Measurements from ENCODE around the gene INPP5B. TPM values are rescaled to one million over a fixed set of nuclear protein-coding genes. Genes with fewer than 3 reads are reported as not detected.

Gene INPP5B
- total and polyA plus RNA-seq, 2 of the 13 experiments (the other 11 are each of a cell fraction or from before 2014, with no cell fraction given) = 9.0 to 9.8 TPM

DNA sequence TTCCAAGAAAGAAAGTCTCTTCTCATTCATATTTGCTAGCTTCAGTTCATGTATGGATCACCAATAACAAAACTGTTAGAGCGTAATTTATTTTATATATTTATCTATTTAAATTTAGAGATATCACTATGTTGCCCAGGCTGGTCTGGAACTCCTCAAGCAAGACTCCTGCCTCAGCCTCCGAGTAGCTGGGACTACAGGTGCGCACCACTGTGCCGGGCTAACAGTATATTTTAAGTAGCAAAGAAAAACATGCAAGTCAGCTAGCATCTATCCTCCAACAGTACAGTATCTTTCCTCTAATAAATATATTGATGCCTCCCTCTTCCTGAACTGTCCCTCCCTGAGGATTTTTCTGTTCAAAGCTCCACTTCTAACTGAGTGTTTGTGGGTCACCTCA lies 21.5 kb downstream of the INPP5B start:
- no peaks in the 10 kb centered on the region for H3K36me3 ChIP-seq (replicated peaks in 1 of 2; ENCODE audit: control insufficient read depth in 1 of 2, insufficient read depth in 2 of 2, low read length in 2 of 2)
- in situ Hi-C loops (cut with HindIII; ENCODE audit: extremely low pct_ligation_motif_present, low pct_unique_long_range_greater_than_20kb) (no loop called here), intact Hi-C loops (cut with micrococcal nuclease; ENCODE audit: unreplicated experiment) (no loop called here)
- no TSS peak for BruUV-seq (replicated peaks)
- H3K4me1 ChIP-seq (ENCODE audit: insufficient read depth, low read length) = peaks cover 2% of the 10 kb centered on the region
- no peaks in the 10 kb centered on the region for H3K27me3 ChIP-seq (ENCODE audit: control insufficient read depth in 1 of 2, insufficient read depth in 2 of 2, low read length in 2 of 2)
- H3K4me2 ChIP-seq (ENCODE audit: low read depth, low read length) = no peak overlapping the region
- H3K9ac ChIP-seq (ENCODE audit: insufficient read depth, low read depth, low read length) = no peak overlapping the region
- H3K27ac ChIP-seq (ENCODE audit: extremely low read length, insufficient read depth, low read length) = no peak overlapping the region
- CTCF ChIA-PET (ENCODE audit: low intra/inter-chr PET ratio, low total read pairs) = no interaction called here
- FAIRE-seq (no peak), ATAC-seq (no peak), DNase-seq (ENCODE audit: low spot score) (no peak)
- H3K4me3 ChIP-seq (replicated peaks in 1 of 3; ENCODE audit: insufficient read depth in 1 of 3, low read depth in 2 of 3, low read length in 3 of 3) = no peak overlapping the region
- peaks cover 4% of the 10 kb centered on the region for H3K79me2 ChIP-seq (ENCODE audit: insufficient read depth, low read length)
- POLR2A ChIA-PET = no interaction called here
- no peaks in the 10 kb centered on the region for H4K20me1 ChIP-seq (ENCODE audit: insufficient read depth, low read length)
- no peak for TF ChIP-seq CAMTA2 (CRISPR knock-in tag; IDR thresholded peaks at IDR 0.05; ENCODE audit: borderline replicate concordance)
- no peak for TF ChIP-seq PCBP1 (IDR thresholded peaks at IDR 0.05; ENCODE audit: borderline replicate concordance, low read depth, low read length)
- TF ChIP-seq MYC (CRISPR knock-in tag; IDR thresholded peaks at IDR 0.05; ENCODE audit: borderline replicate concordance) = no peak
- no peak for TF ChIP-seq RFX1 (IDR thresholded peaks at IDR 0.05)
- no peak for TF ChIP-seq MTF1 (CRISPR knock-in tag; IDR thresholded peaks at IDR 0.05)
- no peak for TF ChIP-seq ZNF207 (IDR thresholded peaks at IDR 0.05; ENCODE audit: borderline replicate concordance)
- TF ChIP-seq SUZ12 (IDR thresholded peaks at IDR 0.05; ENCODE audit: low read depth, low read length) = no peak
- H3K9me3 ChIP-seq (ENCODE audit: low read length) = no peaks in the 10 kb centered on the region
- H2AFZ ChIP-seq (ENCODE audit: low read length) = no peak overlapping the region
- 85% methylated on average over 4 of the region's 4 CpGs for WGBS (ENCODE audit: low lambda C conversion rate)

DNA sequence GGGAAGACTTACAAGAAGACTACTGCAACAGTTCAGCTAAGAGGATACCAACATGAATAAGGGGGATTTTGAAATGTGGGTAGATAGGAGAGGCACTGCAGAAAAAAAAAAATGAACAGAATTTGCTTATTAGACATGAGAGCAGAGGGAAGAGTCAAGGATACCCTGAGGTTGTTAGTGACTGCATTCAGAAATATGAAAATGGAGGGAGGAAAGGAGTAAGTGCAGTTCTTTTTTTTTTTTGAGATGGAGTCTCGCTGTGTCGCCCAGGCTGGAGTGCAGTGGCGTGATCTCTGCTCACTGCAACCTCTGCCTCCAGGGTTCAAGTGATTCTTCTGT lies 23.3 kb downstream of the INPP5B start:
- DNase-seq (ENCODE audit: low spot score) (no peak), FAIRE-seq (no peak), ATAC-seq (no peak)
- no TSS peak for BruUV-seq (replicated peaks)
- H3K4me1 ChIP-seq (ENCODE audit: insufficient read depth, low read length) = no peaks in the 10 kb centered on the region
- 94% methylated on average over 3 of the region's 3 CpGs for WGBS (ENCODE audit: low lambda C conversion rate)
- intact Hi-C loops (cut with micrococcal nuclease; ENCODE audit: unreplicated experiment) (no loop called here), in situ Hi-C loops (cut with HindIII; ENCODE audit: extremely low pct_ligation_motif_present, low pct_unique_long_range_greater_than_20kb) (no loop called here)
- no peaks in the 10 kb centered on the region for H3K79me2 ChIP-seq (ENCODE audit: insufficient read depth, low read length)
- no peaks in the 10 kb centered on the region for H3K27me3 ChIP-seq (ENCODE audit: control insufficient read depth in 1 of 2, insufficient read depth in 2 of 2, low read length in 2 of 2)
- H3K36me3 ChIP-seq (replicated peaks in 1 of 2; ENCODE audit: control insufficient read depth in 1 of 2, insufficient read depth in 2 of 2, low read length in 2 of 2) = no peaks in the 10 kb centered on the region
- H3K27ac ChIP-seq (ENCODE audit: extremely low read length, insufficient read depth, low read length) = no peak overlapping the region
- ChIA-PET POLR2A (no interaction called here), CTCF (ENCODE audit: low intra/inter-chr PET ratio, low total read pairs) (no interaction called here)
- no peak overlapping the region for H2AFZ ChIP-seq (ENCODE audit: low read length)
- no peaks in the 10 kb centered on the region for H4K20me1 ChIP-seq (ENCODE audit: insufficient read depth, low read length)
- no peak overlapping the region for H3K9ac ChIP-seq (ENCODE audit: insufficient read depth, low read depth, low read length)
- no peak for TF ChIP-seq PHB2 (IDR thresholded peaks at IDR 0.05; ENCODE audit: partially characterized antibody)
- no peak for TF ChIP-seq ZNF224 (CRISPR knock-in tag; IDR thresholded peaks at IDR 0.05)
- no peak for TF ChIP-seq ZSCAN20 (CRISPR knock-in tag; IDR thresholded peaks at IDR 0.05; ENCODE audit: borderline replicate concordance)
- no peak for TF ChIP-seq CREB1 (IDR thresholded peaks at IDR 0.05)
- TF ChIP-seq CREB1 (CRISPR knock-in tag; IDR thresholded peaks at IDR 0.05) = no peak
- no peak for TF ChIP-seq ZFP36 (IDR thresholded peaks at IDR 0.05; ENCODE audit: borderline replicate concordance, low read depth, low read length, partially characterized antibody)
- TF ChIP-seq, protein P1, sequence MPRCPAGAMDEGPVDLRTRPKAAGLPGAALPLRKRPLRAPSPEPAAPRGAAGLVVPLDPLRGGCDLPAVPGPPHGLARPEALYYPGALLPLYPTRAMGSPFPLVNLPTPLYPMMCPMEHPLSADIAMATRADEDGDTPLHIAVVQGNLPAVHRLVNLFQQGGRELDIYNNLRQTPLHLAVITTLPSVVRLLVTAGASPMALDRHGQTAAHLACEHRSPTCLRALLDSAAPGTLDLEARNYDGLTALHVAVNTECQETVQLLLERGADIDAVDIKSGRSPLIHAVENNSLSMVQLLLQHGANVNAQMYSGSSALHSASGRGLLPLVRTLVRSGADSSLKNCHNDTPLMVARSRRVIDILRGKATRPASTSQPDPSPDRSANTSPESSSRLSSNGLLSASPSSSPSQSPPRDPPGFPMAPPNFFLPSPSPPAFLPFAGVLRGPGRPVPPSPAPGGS (CRISPR knock-in tag; IDR thresholded peaks at IDR 0.05) = no peak
- TF ChIP-seq, protein P2, sequence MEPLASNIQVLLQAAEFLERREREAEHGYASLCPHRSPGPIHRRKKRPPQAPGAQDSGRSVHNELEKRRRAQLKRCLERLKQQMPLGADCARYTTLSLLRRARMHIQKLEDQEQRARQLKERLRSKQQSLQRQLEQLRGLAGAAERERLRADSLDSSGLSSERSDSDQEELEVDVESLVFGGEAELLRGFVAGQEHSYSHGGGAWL (CRISPR knock-in tag; IDR thresholded peaks at IDR 0.05) = no peak
- no peak for TF ChIP-seq NCOR1 (IDR thresholded peaks at IDR 0.05; ENCODE audit: borderline replicate concordance, low read length)
- TF ChIP-seq CBFB (CRISPR knock-in tag; IDR thresholded peaks at IDR 0.05) = no peak
- no peak for TF ChIP-seq SP2 (CRISPR knock-in tag; IDR thresholded peaks at IDR 0.05)
- TF ChIP-seq ZNF766 (CRISPR knock-in tag; IDR thresholded peaks at IDR 0.05; ENCODE audit: borderline replicate concordance) = no peak
- no peak for TF ChIP-seq ZNF75D (CRISPR knock-in tag; IDR thresholded peaks at IDR 0.05; ENCODE audit: borderline replicate concordance)
- H3K4me2 ChIP-seq (ENCODE audit: low read depth, low read length) = no peak overlapping the region
- no peaks in the 10 kb centered on the region for H3K9me3 ChIP-seq (ENCODE audit: low read length)
- no peak overlapping the region for H3K4me3 ChIP-seq (replicated peaks in 1 of 3; ENCODE audit: insufficient read depth in 1 of 3, low read depth in 2 of 3, low read length in 3 of 3)
